ENCODE data around the gene GSG1L2.

- TF ChIP-seq, protein P1, sequence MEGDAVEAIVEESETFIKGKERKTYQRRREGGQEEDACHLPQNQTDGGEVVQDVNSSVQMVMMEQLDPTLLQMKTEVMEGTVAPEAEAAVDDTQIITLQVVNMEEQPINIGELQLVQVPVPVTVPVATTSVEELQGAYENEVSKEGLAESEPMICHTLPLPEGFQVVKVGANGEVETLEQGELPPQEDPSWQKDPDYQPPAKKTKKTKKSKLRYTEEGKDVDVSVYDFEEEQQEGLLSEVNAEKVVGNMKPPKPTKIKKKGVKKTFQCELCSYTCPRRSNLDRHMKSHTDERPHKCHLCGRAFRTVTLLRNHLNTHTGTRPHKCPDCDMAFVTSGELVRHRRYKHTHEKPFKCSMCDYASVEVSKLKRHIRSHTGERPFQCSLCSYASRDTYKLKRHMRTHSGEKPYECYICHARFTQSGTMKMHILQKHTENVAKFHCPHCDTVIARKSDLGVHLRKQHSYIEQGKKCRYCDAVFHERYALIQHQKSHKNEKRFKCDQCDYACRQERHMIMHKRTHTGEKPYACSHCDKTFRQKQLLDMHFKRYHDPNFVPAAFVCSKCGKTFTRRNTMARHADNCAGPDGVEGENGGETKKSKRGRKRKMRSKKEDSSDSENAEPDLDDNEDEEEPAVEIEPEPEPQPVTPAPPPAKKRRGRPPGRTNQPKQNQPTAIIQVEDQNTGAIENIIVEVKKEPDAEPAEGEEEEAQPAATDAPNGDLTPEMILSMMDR (IDR thresholded peaks at IDR 0.05; ENCODE audit: insufficient read depth, low read depth, low read length), result no peak
- TF ChIP-seq EZH2 (IDR thresholded peaks at IDR 0.05; ENCODE audit: insufficient read depth, low read length), result no peak
Measured at GRCh38 chr17:9760266-9760665, 61.6 kb downstream of the GSG1L2 start.
